ENCODE results near the gene TRIM22.

- TF ChIP-seq POLR2A (IDR thresholded peaks at IDR 0.05) (no peak), CTCF (IDR thresholded peaks at IDR 0.05) (no peak)
Observed at GRCh38 chr11:5727691-5728090, 38.1 kb downstream of the TRIM22 start.

Measured in thyroid gland (tissue), 4 donors.